Heart left ventricle (tissue), 13 donors: ENCODE data around the gene SOST.

Source experiments
- POLR2A ChIP-seq, 2 donors: fragments of 450-650 bp; IDR thresholded peaks; one replicate each; pipeline ENCODE4 v1.6.1; 2017; ENCODE audit warnings: antibody characterized with exemption in 2 of 2, mild to moderate bottlenecking in 2 of 2, moderate library complexity in 2 of 2
- TF ChIP-seq, protein P1 (sequence below), 12 donors: fragments of 200-600 bp; sonication (generic) in 4 of 12; IDR thresholded peaks; one replicate each; pipeline versions ENCODE4 v1.5.0 to v1.8.0; 2018 to 2022; ENCODE audit warnings: antibody characterized with exemption in 12 of 12, mild to moderate bottlenecking in 5 of 12
- donor health status: ischemic (EF 13 %, LVEDD 7.1; RV severe dilation, severe dysfunction).
- donor health status: DM: no; HTN: yes; CAD: no.
- donor health status: DM: no; HTN: no; CAD: no.
- donor health status: ischemic (EF 25% LVEDD 6.9; RV normal size, moderate dysfunction).
- donor health status: ischemic (EF 25% LVEDD 5.7; RV mildly dilated, moderate dysfunction).
- donor health status: ischemic (EF 35%, LVEDD 5.7; RV mildly dilated, moderate dysfunction).
- donor health status: nonischemic (EF 11% LVEDD 7.7; RV severe dilation, severe dysfunction).
- donor health status: DM: yes; HTN: yes; CAD: no.
- donor health status: PGD.
- donor health status: ischemic (EF 29% LVEDD 5.4; RV normal size, mild dysfunction).
- donor health status: nonischemic (EF 23%, LVEDD 6.1; RV moderate dilation, normal function).

DNA sequence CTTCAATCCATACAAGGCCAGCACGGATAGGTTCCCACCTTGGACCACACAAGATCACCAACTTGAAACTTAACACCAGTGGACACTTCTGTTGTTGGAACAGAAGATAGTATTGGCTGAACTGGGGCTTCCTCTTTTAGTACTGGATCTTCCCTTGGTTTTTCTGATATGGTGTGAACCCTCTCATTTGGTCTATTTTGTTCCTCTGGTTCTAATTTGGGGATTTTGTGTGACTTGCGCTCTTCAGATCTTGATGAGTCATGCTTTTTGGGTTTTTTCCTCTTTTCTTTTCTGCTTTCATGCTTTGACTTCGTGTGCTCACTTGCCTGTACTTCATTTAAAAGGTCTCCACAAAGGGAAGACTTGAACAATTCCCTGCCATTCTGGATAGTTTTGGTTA, 39.0 kb downstream of the SOST start:
- TF ChIP-seq, protein P1, sequence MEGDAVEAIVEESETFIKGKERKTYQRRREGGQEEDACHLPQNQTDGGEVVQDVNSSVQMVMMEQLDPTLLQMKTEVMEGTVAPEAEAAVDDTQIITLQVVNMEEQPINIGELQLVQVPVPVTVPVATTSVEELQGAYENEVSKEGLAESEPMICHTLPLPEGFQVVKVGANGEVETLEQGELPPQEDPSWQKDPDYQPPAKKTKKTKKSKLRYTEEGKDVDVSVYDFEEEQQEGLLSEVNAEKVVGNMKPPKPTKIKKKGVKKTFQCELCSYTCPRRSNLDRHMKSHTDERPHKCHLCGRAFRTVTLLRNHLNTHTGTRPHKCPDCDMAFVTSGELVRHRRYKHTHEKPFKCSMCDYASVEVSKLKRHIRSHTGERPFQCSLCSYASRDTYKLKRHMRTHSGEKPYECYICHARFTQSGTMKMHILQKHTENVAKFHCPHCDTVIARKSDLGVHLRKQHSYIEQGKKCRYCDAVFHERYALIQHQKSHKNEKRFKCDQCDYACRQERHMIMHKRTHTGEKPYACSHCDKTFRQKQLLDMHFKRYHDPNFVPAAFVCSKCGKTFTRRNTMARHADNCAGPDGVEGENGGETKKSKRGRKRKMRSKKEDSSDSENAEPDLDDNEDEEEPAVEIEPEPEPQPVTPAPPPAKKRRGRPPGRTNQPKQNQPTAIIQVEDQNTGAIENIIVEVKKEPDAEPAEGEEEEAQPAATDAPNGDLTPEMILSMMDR (IDR thresholded peaks at IDR 0.05) = no peak
- no peak for TF ChIP-seq POLR2A (IDR thresholded peaks at IDR 0.05)
